GM12878 (cell line): Measurements from ENCODE around the gene CBX8. TPM values are rescaled to one million over a fixed set of nuclear protein-coding genes. Genes with fewer than 3 reads are reported as not detected.

Experiments
- ATF3 ChIP-seq: IDR thresholded peaks from 2 replicates; pipeline ENCODE4 v1.6.1; 2011; ENCODE audit warnings: low read depth, mild to moderate bottlenecking, low read length, moderate library complexity, borderline replicate concordance; ENCODE audit errors: extremely low read depth
- CBFB ChIP-seq: IDR thresholded peaks from 2 replicates; pipeline ENCODE4 v1.6.1; 2016; ENCODE audit warnings: antibody characterized with exemption, low read depth
- CBX3 ChIP-seq: fragments of 200-600 bp; sonication (generic); IDR thresholded peaks from 2 replicates; pipeline ENCODE4 v1.6.1; 2016; ENCODE audit warnings: low read depth, borderline replicate concordance
- IKZF2 ChIP-seq, 2 experiments: fragments of 450-650 bp; IDR thresholded peaks; 2 replicates each; pipeline ENCODE4 v1.6.1; 2017; ENCODE audit warnings: mild to moderate bottlenecking in 2 of 2, moderate library complexity in 2 of 2
- LARP7 ChIP-seq: fragments of 450-650 bp; IDR thresholded peaks from 2 replicates; pipeline ENCODE4 v1.6.1; 2017; ENCODE audit warnings: mild to moderate bottlenecking
- MYC ChIP-seq: IDR thresholded peaks from 2 replicates; pipeline ENCODE4 v1.6.1; 2011; ENCODE audit warnings: mild to moderate bottlenecking, low read length, moderate library complexity, inconsistent platforms; ENCODE audit not compliant: insufficient read depth, insufficient replicate concordance, insufficient read length, severe bottlenecking
- NKRF ChIP-seq: fragments of 450-650 bp; conservative IDR thresholded peaks from 2 replicates; pipeline ENCODE4 v1.6.1; 2017; ENCODE audit warnings: mild to moderate bottlenecking, moderate library complexity
- PKNOX1 ChIP-seq: fragments of 450-650 bp; IDR thresholded peaks from 2 replicates; pipeline ENCODE4 v1.6.1; 2016; ENCODE audit warnings: mild to moderate bottlenecking
- RFX5 ChIP-seq: IDR thresholded peaks from 2 replicates; pipeline ENCODE4 v1.6.1; 2011; ENCODE audit warnings: low read depth, low read length, improper control_type of control experiment
- SIN3A ChIP-seq: IDR thresholded peaks from 2 replicates; pipeline ENCODE4 v1.6.1; 2012; ENCODE audit warnings: low read depth, low read length, improper control_type of control experiment
- SMARCA5 ChIP-seq: fragments of 450-650 bp; IDR thresholded peaks from 2 replicates; pipeline ENCODE4 v1.6.1; 2017; ENCODE audit warnings: mild to moderate bottlenecking
- SMC3 ChIP-seq: IDR thresholded peaks from 2 replicates; pipeline ENCODE4 v1.6.1; 2011; ENCODE audit warnings: low read length, improper control_type of control experiment, borderline replicate concordance
- ZNF217 ChIP-seq: fragments of 450-650 bp; IDR thresholded peaks from 2 replicates; pipeline ENCODE4 v1.6.1; 2017; ENCODE audit warnings: antibody characterized with exemption, mild to moderate bottlenecking
- ZSCAN29 ChIP-seq: fragments of 450-650 bp; IDR thresholded peaks from 2 replicates; pipeline ENCODE4 v1.6.1; 2017; ENCODE audit warnings: mild to moderate bottlenecking, moderate library complexity
- polyA plus RNA-seq, 11 experiments: library from polyadenylated mRNA; depleted of rRNA in 4 of 11; unstranded in 6 of 11; stranded (reverse) in 5 of 11; fragments of >200 nt; fragmentation: Nextera tagmentation in 4 of 11; fragmentation: Illumina TruSeq in 1 of 11; extraction: Ambion mirVana in 4 of 11; extraction: Trizol in 1 of 11; gene quantifications; 1 replicate in 1 of 11; 2 replicates in 10 of 11; pipeline versions ENCODE4 v1.2.1 to v1.2.3, GENCODE V29; 2011 to 2016; ENCODE audit warnings: inconsistent platforms in 2 of 11, missing spikeins in 2 of 11, low read depth in 1 of 11
- total RNA-seq, 4 experiments: library from RNA; depleted of rRNA in 3 of 4; stranded (reverse); fragments of >200 nt in 3 of 4; fragmentation: Illumina TruSeq in 1 of 4; extraction: Trizol in 1 of 4; gene quantifications; 2 replicates each; pipeline versions ENCODE4 v1.2.1 to v1.2.3, GENCODE V29; 2013 to 2021
- TF ChIP-seq, protein P1 (sequence below): fragments of 450-650 bp; IDR thresholded peaks from 2 replicates; pipeline ENCODE4 v1.6.1; 2014; ENCODE audit warnings: mild to moderate bottlenecking
- TF ChIP-seq, protein P2 (sequence below): IDR thresholded peaks from 2 replicates; pipeline ENCODE4 v1.6.1; 2012; ENCODE audit warnings: mild to moderate bottlenecking, low read depth, low read length
- TF ChIP-seq, protein P3 (sequence below): fragments of 450-650 bp; IDR thresholded peaks from 2 replicates; pipeline ENCODE4 v1.6.1; 2016; ENCODE audit warnings: mild to moderate bottlenecking, moderate library complexity, borderline replicate concordance

Gene CBX8
- total and polyA plus RNA-seq, 10 of the 15 experiments (the other 5 are each of a cell fraction or from before 2014, with no cell fraction given) = 0.03 to 6.7 (median 1.9) TPM

DNA sequence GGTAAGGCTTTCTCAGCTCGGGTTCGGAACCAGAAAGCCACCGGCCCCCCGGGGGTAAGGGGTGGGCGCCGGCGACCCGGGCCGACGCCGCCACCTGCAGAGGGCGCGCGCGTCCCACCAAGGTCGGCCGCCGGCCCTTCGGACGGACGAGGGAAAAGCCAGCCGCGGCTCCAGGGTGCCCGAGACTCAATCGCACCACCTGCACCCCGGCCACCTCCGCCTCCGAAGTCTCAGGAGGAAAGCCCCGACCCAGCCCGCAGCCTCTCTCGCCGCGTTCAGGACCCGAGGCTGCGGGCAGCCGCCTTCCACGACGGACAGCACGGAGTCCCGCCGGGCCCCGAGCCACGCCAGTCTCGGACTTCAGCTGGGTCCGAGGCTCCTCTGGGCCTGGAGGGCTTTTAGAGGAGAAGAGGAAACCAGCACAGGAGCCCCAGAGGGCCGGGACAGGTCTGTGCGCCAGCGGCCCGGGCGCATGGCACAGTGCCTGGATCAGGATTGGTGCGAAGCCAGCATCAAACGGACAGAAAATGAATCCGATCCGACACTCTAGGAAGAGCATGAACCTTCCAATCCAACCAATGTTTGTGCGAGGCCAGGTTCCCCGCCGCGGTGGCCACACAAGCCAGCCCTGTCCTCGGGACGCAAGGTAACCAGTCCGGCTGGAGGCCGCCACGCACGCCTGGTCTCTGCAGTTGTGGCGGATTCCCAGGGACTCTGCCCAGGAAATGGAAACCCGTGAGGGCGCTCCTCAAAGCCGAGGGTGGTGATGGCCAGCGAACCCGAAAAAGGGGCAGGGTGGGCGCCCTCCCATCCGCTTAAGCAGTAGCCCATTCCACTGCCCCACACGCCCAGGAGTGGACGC lies 6.7 kb downstream of the CBX8 start (continued):
- TF ChIP-seq PKNOX1 (no peak), CBFB (no peak), NKRF (no peak), LARP7 (peak; percentile 69; the same call in 1 of the 2 replicates), RFX5 (no peak), SMC3 (peak; percentile 77), CBX3 (no peak), SMARCA5 (0 out of 2 replicates have a peak, but pooled peaks have one; percentile 41), ZNF217 (no peak), MYC (no peak), ZSCAN29 (no peak), ATF3 (no peak), SIN3A (no peak), IKZF2 (IDR thresholded peaks at IDR 0.05) (no peak)
- TF ChIP-seq, protein P1, sequence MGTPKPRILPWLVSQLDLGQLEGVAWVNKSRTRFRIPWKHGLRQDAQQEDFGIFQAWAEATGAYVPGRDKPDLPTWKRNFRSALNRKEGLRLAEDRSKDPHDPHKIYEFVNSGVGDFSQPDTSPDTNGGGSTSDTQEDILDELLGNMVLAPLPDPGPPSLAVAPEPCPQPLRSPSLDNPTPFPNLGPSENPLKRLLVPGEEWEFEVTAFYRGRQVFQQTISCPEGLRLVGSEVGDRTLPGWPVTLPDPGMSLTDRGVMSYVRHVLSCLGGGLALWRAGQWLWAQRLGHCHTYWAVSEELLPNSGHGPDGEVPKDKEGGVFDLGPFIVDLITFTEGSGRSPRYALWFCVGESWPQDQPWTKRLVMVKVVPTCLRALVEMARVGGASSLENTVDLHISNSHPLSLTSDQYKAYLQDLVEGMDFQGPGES = no peak
- TF ChIP-seq, protein P2, sequence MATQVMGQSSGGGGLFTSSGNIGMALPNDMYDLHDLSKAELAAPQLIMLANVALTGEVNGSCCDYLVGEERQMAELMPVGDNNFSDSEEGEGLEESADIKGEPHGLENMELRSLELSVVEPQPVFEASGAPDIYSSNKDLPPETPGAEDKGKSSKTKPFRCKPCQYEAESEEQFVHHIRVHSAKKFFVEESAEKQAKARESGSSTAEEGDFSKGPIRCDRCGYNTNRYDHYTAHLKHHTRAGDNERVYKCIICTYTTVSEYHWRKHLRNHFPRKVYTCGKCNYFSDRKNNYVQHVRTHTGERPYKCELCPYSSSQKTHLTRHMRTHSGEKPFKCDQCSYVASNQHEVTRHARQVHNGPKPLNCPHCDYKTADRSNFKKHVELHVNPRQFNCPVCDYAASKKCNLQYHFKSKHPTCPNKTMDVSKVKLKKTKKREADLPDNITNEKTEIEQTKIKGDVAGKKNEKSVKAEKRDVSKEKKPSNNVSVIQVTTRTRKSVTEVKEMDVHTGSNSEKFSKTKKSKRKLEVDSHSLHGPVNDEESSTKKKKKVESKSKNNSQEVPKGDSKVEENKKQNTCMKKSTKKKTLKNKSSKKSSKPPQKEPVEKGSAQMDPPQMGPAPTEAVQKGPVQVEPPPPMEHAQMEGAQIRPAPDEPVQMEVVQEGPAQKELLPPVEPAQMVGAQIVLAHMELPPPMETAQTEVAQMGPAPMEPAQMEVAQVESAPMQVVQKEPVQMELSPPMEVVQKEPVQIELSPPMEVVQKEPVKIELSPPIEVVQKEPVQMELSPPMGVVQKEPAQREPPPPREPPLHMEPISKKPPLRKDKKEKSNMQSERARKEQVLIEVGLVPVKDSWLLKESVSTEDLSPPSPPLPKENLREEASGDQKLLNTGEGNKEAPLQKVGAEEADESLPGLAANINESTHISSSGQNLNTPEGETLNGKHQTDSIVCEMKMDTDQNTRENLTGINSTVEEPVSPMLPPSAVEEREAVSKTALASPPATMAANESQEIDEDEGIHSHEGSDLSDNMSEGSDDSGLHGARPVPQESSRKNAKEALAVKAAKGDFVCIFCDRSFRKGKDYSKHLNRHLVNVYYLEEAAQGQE = no peak
- TF ChIP-seq, protein P3, sequence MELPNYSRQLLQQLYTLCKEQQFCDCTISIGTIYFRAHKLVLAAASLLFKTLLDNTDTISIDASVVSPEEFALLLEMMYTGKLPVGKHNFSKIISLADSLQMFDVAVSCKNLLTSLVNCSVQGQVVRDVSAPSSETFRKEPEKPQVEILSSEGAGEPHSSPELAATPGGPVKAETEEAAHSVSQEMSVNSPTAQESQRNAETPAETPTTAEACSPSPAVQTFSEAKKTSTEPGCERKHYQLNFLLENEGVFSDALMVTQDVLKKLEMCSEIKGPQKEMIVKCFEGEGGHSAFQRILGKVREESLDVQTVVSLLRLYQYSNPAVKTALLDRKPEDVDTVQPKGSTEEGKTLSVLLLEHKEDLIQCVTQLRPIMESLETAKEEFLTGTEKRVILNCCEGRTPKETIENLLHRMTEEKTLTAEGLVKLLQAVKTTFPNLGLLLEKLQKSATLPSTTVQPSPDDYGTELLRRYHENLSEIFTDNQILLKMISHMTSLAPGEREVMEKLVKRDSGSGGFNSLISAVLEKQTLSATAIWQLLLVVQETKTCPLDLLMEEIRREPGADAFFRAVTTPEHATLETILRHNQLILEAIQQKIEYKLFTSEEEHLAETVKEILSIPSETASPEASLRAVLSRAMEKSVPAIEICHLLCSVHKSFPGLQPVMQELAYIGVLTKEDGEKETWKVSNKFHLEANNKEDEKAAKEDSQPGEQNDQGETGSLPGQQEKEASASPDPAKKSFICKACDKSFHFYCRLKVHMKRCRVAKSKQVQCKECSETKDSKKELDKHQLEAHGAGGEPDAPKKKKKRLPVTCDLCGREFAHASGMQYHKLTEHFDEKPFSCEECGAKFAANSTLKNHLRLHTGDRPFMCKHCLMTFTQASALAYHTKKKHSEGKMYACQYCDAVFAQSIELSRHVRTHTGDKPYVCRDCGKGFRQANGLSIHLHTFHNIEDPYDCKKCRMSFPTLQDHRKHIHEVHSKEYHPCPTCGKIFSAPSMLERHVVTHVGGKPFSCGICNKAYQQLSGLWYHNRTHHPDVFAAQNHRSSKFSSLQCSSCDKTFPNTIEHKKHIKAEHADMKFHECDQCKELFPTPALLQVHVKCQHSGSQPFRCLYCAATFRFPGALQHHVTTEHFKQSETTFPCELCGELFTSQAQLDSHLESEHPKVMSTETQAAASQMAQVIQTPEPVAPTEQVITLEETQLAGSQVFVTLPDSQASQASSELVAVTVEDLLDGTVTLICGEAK = no peak
